Gastroesophageal sphincter (tissue), 4 donors: ENCODE measurements around the gene ANXA2. TPM values are rescaled to one million over a fixed set of nuclear protein-coding genes. Genes with fewer than 3 reads are reported as not detected.

Experiments used
- ATAC-seq: fragments of 150-250 bp; one replicate; pipeline ENCODE4 v1.9.1; 2016; ENCODE audit warnings: mild to moderate bottlenecking, moderate library complexity
- H3K27ac ChIP-seq, 4 donors: fragments of 200-600 bp; sonication (generic) in 3 of 4; 1 replicate in 3 of 4; 2 replicates in 1 of 4; pipeline ENCODE4 v1.5.1; 2016 to 2019
- H3K27me3 ChIP-seq: fragments of 200-600 bp; sonication (generic); one replicate; pipeline ENCODE4 v1.5.1; 2019
- H3K36me3 ChIP-seq, 2 donors: fragments of 200-600 bp; sonication (generic); one replicate each; pipeline ENCODE4 v1.5.1; 2019; ENCODE audit warnings: control low read depth in 1 of 2
- H3K4me1 ChIP-seq, 3 donors: fragments of 200-600 bp; sonication (generic); 1 replicate in 2 of 3; 2 replicates in 1 of 3; pipeline ENCODE4 v1.5.1; 2016 to 2019; ENCODE audit warnings: control low read depth in 2 of 3
- H3K4me3 ChIP-seq, 2 donors: fragments of 200-600 bp; sonication (generic); one replicate each; pipeline ENCODE4 v1.5.1; 2019; ENCODE audit warnings: mild to moderate bottlenecking in 1 of 2, moderate library complexity in 1 of 2
- H3K9me3 ChIP-seq, 3 donors: fragments of 200-600 bp; sonication (generic); one replicate each; pipeline ENCODE4 v1.5.1; 2017 to 2019; ENCODE audit warnings: control low read depth in 2 of 3
- EP300 ChIP-seq: sonication (generic); formaldehyde crosslinking; IDR thresholded peaks from one replicate; pipeline ENCODE4 v1.6.1; 2017; ENCODE audit warnings: antibody characterized with exemption, mild to moderate bottlenecking
- POLR2A ChIP-seq, 2 donors: fragments of 450-650 bp; IDR thresholded peaks; one replicate each; pipeline ENCODE4 v1.6.1; 2017; ENCODE audit warnings: antibody characterized with exemption in 2 of 2, mild to moderate bottlenecking in 2 of 2, moderate library complexity in 1 of 2
- POLR2AphosphoS5 ChIP-seq: sonication (generic); formaldehyde crosslinking; IDR thresholded peaks from one replicate; pipeline ENCODE4 v1.6.1; 2017; ENCODE audit warnings: antibody characterized with exemption
- WGBS, 2 donors: methylation state at CpG; one replicate each; pipeline ENCODE4 v1.1.5; 2018; ENCODE audit warnings: low coverage in 1 of 2; 5-methylcytosine and 5-hydroxymethylcytosine counted together
- total RNA-seq, 4 donors: library from RNA; depleted of rRNA; stranded (reverse); fragments of >200 nt; gene quantifications; one replicate each; pipeline ENCODE4 v1.1.0, GENCODE V29; 2016
- TF ChIP-seq, protein P1 (sequence below), 4 experiments: fragments of 200-600 bp in 2 of 4; fragments of 450-650 bp in 2 of 4; sonication (generic) in 1 of 4; IDR thresholded peaks; one replicate each; pipeline ENCODE4 v1.5.1; 2017 to 2019; ENCODE audit warnings: antibody characterized with exemption in 4 of 4, mild to moderate bottlenecking in 2 of 4, moderate library complexity in 2 of 4

Gene ANXA2
- total RNA-seq, 4 donors from 2014 or later = 301 to 793 (median 570) TPM

DNA sequence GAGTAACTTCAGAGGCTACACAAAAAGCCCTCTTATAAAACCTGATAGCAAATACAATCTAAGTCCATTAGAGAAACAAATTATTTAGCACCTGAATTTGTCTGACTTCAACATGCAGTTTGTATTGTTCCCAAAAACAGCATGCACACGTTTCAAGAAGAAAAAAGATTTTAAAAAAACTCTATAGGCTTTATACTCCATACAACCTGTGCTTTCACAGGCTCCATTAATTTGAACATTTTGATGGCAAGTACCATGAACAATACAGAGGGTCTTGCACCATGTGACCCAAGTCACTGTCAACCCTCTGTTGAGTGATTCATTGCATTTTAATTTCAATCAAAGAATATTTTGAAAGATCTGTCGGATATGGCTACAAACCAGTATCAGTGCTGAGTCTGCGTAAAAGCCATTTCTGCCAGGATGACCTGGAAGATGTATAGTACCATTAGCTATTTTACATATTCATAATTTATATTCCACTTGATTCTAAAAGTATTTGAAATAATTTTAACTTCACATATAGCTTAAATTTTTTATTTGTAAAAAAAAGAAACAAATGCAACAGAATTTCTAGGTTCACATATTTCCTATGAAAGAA, 13.2 kb downstream of the ANXA2 start:
- peaks cover 0 to 92% (median 2%) of the 10 kb centered on the region in 3 donors for H3K4me1 ChIP-seq
- peaks cover 3 to 49% of the 10 kb centered on the region in 2 donors for H3K36me3 ChIP-seq
- H3K27me3 ChIP-seq = no peaks in the 10 kb centered on the region
- H3K4me3 ChIP-seq = no peak overlapping the region
- H3K27ac ChIP-seq = no peak overlapping the region
- TF ChIP-seq EP300 (no peak), POLR2A (IDR thresholded peaks at IDR 0.05) (no peak), POLR2AphosphoS5 (no peak)
- TF ChIP-seq, protein P1, sequence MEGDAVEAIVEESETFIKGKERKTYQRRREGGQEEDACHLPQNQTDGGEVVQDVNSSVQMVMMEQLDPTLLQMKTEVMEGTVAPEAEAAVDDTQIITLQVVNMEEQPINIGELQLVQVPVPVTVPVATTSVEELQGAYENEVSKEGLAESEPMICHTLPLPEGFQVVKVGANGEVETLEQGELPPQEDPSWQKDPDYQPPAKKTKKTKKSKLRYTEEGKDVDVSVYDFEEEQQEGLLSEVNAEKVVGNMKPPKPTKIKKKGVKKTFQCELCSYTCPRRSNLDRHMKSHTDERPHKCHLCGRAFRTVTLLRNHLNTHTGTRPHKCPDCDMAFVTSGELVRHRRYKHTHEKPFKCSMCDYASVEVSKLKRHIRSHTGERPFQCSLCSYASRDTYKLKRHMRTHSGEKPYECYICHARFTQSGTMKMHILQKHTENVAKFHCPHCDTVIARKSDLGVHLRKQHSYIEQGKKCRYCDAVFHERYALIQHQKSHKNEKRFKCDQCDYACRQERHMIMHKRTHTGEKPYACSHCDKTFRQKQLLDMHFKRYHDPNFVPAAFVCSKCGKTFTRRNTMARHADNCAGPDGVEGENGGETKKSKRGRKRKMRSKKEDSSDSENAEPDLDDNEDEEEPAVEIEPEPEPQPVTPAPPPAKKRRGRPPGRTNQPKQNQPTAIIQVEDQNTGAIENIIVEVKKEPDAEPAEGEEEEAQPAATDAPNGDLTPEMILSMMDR (IDR thresholded peaks at IDR 0.05) = no peak
- WGBS, 2 donors = 74 to 83% methylated on average over 2 to 3 of the region's 3 CpGs
- no peak for ATAC-seq
- H3K9me3 ChIP-seq = no peaks in the 10 kb centered on the region

DNA sequence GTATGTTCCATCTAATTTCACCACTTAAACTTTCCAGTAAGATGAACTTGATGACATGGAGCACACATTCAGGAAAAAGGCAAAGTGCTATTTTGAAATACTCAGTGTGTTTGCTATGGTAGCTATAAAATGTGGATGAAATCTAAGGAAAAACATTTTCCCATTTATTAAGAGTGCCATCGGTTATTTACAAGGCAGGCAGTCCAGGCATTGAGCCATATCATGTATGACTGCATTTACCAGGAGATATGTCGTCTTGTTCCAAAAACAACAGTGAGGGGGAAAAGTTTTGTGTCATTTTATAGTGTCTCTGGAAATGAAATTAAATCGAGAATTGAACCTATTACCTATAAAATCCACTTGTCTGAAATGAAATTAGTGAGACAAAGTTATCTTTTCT, 13.7 kb downstream of the ANXA2 start:
- no peak overlapping the region for H3K27ac ChIP-seq
- no peaks in the 10 kb centered on the region for H3K9me3 ChIP-seq
- no peaks in the 10 kb centered on the region for H3K27me3 ChIP-seq
- no peak overlapping the region for H3K4me3 ChIP-seq
- H3K4me1 ChIP-seq = peaks cover 0 to 92% (median 0%) of the 10 kb centered on the region in 3 donors
- TF ChIP-seq EP300 (no peak), POLR2A (IDR thresholded peaks at IDR 0.05) (no peak), POLR2AphosphoS5 (no peak)
- TF ChIP-seq, protein P1 (IDR thresholded peaks at IDR 0.05) = no peak
- H3K36me3 ChIP-seq = peaks cover 3 to 55% of the 10 kb centered on the region in 2 donors
- no peak for ATAC-seq
- WGBS, 2 donors = 57 to 66% methylated on average over 3 of the region's 3 CpGs

DNA sequence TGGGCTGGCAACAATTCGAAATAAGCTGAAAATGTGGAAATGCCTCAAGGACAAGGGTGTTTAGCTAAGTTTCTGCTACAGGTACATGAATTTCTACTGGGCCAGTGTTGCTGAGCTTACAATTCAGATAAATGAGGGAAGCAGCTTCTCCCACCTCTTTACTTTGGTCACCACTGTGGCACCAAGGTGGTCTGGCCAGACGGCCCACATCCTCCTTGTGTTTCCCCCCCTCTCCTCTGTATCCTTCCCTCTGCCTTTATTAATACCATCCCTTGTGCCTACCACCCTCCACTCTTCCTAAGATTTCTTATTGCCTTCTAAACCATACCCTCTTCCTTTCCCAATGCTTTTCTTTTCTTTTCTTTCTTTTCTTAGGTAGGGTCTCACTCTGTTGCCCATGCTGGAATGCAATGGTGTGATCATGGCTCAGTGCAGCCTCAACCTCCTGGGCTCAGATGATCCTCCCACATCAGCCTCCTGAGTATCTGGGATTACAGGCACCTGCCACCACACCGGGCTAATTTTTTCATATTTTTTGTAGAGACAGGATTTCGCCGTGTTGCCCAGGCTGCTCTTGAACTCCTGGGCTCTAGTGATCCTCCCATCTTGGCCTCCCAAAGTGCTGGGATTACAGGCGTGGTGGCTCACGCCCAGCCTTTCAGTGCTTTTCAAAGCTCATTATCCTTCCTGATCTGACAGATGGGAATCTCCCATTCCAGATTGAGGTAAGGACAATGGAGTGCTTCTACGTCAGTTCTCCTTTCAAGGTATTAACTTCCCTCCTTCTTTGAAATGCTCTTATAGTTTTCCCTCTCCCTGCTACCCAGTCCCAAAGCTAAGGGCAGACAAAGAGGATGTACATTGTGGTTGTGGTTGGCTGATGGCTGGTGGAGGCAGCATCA, 14.8 kb downstream of the ANXA2 start:
- Histone ChIP-seq H3K36me3 (peaks cover 3 to 64% of the 10 kb centered on the region in 2 donors), H3K4me1 (peaks cover 0 to 93% (median 0%) of the 10 kb centered on the region in 3 donors), H3K27ac (no peak overlapping the region), H3K9me3 (no peaks in the 10 kb centered on the region), H3K4me3 (no peak overlapping the region), H3K27me3 (no peaks in the 10 kb centered on the region)
- TF ChIP-seq POLR2AphosphoS5 = no peak
- no peak for TF ChIP-seq EP300
- TF ChIP-seq POLR2A (IDR thresholded peaks at IDR 0.05) = no peak
- TF ChIP-seq, protein P1 (IDR thresholded peaks at IDR 0.05) = no peak
- 78 to 85% methylated on average over 4 to 5 of the region's 8 CpGs for WGBS, 2 donors
- no peak for ATAC-seq

DNA sequence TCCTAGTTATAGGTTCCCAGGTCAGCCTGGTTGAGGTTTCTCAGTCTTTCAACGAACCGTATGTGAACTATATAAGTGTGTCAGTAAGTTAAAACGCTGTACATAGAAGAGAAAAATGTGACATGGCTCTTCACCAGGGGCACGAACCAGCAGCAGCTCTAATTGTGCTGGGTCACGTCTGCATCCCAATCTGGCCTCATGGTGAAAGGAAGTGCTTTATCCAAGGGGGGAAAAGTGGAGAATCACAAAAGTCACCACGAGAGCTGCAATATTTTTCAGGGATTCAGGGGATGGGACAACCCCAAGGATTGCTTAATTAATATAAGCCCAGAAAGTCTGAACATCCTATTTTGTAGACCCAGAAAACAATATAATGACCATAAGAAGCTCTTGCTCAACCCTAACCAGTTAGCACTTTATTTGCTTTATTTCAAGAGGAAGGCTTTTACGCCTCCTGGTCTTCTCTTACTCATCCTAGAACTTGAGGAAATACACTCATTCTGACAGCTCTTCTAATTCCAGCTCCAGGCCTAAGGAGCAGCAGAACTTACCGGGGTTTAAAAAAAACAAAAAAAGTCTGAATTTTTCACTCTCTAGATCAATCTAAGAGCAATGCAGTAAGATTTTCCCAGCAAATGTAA, 16.5 kb downstream of the ANXA2 start:
- TF ChIP-seq EP300 (no peak), POLR2AphosphoS5 (no peak)
- TF ChIP-seq, protein P1 (IDR thresholded peaks at IDR 0.05) = no peak
- H3K4me3 ChIP-seq = no peak overlapping the region
- no peak for ATAC-seq
- H3K9me3 ChIP-seq = no peaks in the 10 kb centered on the region
- peaks cover 0 to 93% (median 0%) of the 10 kb centered on the region in 3 donors for H3K4me1 ChIP-seq
- peaks cover 3 to 72% of the 10 kb centered on the region in 2 donors for H3K36me3 ChIP-seq
- H3K27ac ChIP-seq = peak overlapping the region in 1 of 4 donors; percentile 32
- H3K27me3 ChIP-seq = no peaks in the 10 kb centered on the region
- 74 to 82% methylated on average over 8 of the region's 8 CpGs for WGBS, 2 donors
